Peyer's patch (tissue), 4 donors: ENCODE measurements around the gene CCDC194.

ENCODE experiments used
- POLR2A ChIP-seq, 2 donors: fragments of 450-650 bp; IDR thresholded peaks; one replicate each; pipeline ENCODE4 v1.5.1; 2017; ENCODE audit warnings: antibody characterized with exemption in 2 of 2, mild to moderate bottlenecking in 2 of 2, moderate library complexity in 2 of 2
- TF ChIP-seq, protein P1 (sequence below), 6 experiments: fragments of 450-650 bp in 4 of 6; fragments of 200-600 bp in 2 of 6; sonication (generic) in 1 of 6; IDR thresholded peaks; one replicate each; pipeline ENCODE4 v1.5.1; 2017 to 2019; ENCODE audit warnings: antibody characterized with exemption in 6 of 6, mild to moderate bottlenecking in 3 of 6, moderate library complexity in 1 of 6

DNA sequence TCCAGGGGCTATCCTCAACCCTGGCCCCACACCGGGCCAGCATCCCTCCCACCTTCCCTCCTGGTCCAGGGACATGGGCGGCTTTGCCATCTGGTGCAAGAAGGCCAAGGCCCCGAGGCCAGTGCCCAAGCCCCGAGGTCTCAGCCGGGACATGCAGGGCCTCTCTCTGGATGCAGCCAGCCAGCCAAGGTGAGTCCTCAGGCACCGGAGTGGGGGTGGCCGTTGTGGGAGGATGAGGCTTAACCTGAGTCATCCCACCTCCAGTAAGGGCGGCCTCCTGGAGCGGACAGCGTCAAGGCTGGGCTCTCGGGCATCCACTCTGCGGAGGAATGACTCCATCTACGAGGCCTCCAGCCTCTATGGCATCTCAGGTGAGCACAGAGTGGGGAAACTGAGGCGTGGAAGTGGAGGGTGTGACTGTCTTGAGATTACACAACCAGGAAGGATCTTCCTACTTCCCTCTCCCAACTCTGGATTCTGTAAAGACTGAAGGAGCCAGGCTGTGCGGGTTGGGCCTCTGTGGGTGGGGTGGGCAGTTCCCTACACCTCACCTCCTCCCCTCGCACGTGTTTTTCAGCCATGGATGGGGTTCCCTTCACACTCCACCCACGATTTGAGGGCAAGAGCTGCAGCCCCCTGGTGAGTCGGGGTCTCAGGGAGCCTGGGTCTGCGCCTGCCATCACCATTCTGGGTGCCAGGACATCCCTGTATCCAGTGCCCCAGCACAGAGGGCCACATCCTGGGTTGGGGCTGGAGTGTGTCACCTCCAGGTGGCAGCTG, 29.6 kb upstream of the CCDC194 start:
- TF ChIP-seq, protein P1, sequence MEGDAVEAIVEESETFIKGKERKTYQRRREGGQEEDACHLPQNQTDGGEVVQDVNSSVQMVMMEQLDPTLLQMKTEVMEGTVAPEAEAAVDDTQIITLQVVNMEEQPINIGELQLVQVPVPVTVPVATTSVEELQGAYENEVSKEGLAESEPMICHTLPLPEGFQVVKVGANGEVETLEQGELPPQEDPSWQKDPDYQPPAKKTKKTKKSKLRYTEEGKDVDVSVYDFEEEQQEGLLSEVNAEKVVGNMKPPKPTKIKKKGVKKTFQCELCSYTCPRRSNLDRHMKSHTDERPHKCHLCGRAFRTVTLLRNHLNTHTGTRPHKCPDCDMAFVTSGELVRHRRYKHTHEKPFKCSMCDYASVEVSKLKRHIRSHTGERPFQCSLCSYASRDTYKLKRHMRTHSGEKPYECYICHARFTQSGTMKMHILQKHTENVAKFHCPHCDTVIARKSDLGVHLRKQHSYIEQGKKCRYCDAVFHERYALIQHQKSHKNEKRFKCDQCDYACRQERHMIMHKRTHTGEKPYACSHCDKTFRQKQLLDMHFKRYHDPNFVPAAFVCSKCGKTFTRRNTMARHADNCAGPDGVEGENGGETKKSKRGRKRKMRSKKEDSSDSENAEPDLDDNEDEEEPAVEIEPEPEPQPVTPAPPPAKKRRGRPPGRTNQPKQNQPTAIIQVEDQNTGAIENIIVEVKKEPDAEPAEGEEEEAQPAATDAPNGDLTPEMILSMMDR (IDR thresholded peaks at IDR 0.05) = no peak
- TF ChIP-seq POLR2A (IDR thresholded peaks at IDR 0.05) = no peak
